Right lobe of liver (tissue), 6 donors: ENCODE measurements around the gene PSMB7. TPM values are rescaled to one million over a fixed set of nuclear protein-coding genes. Genes with fewer than 3 reads are reported as not detected.

Experiments
- ATAC-seq, 4 donors: fragments of 200-7000 bp; cut with Tn5 transposase; one replicate each; pipeline ENCODE4 v1.9.1; 2020; ENCODE audit warnings: mild to moderate bottlenecking in 4 of 4, moderate library complexity in 4 of 4
- DNase-seq, 3 donors: peaks; one replicate each; pipeline ENCODE4 v3.0.0-alpha.2; 2020
- H3K27ac ChIP-seq, 3 donors: fragments of 200-600 bp; one replicate each; pipeline ENCODE4 v1.8.0; 2022
- H3K27me3 ChIP-seq, 2 donors: fragments of 200-600 bp; one replicate each; pipeline ENCODE4 v1.8.0; 2022
- H3K36me3 ChIP-seq, 4 donors: fragments of 200-600 bp; sonication (generic) in 1 of 4; one replicate each; pipeline versions ENCODE4 v1.5.1 to v1.8.0; 2017 to 2022; ENCODE audit warnings: control low read depth in 1 of 4
- H3K4me1 ChIP-seq, 4 donors: fragments of 200-600 bp; sonication (generic) in 1 of 4; one replicate each; pipeline versions ENCODE4 v1.5.1 to v1.8.0; 2017 to 2022; ENCODE audit warnings: control low read depth in 1 of 4
- H3K4me3 ChIP-seq, 3 donors: fragments of 200-600 bp; one replicate each; pipeline ENCODE4 v1.8.0; 2022
- H3K9me3 ChIP-seq, 4 donors: fragments of 200-600 bp; sonication (generic) in 1 of 4; one replicate each; pipeline versions ENCODE4 v1.5.1 to v1.8.0; 2017 to 2022; ENCODE audit warnings: control low read depth in 1 of 4
- CTCF ChIP-seq, 4 donors: fragments of 200-600 bp in 3 of 4; fragments of 450-650 bp in 1 of 4; IDR thresholded peaks; one replicate each; pipeline versions ENCODE4 v1.5.1 to v1.8.0; 2016 to 2022; ENCODE audit warnings: antibody characterized with exemption in 4 of 4, mild to moderate bottlenecking in 2 of 4
- POLR2A ChIP-seq: fragments of 450-650 bp; IDR thresholded peaks from one replicate; pipeline ENCODE4 v1.6.1; 2017; ENCODE audit warnings: antibody characterized with exemption, mild to moderate bottlenecking
- WGBS: methylation state at CpG from one replicate; pipeline ENCODE4 v1.1.6; 2018; ENCODE audit warnings: low coverage, low lambda C conversion rate; ENCODE audit not compliant: insufficient coverage; ENCODE audit errors: missing lambda C conversion rate; 5-methylcytosine and 5-hydroxymethylcytosine counted together
- intact Hi-C, 2 donors: fragments of 100-400 bp; cut with DNase I; formaldehyde crosslinking; loops; one replicate each; pipeline versions ENCODE4 v1.11.2 to v1.14.1; 2022
- total RNA-seq, 6 experiments: library from RNA; depleted of rRNA in 2 of 6; stranded (reverse); fragments of >200 nt in 2 of 6; fragmentation: NEBNext Ultra II Directional in 3 of 6; extraction: Animal tissue kit (Norgen Biotek cat#: 25700) in 3 of 6; gene quantifications; one replicate each; pipeline versions ENCODE4 v1.1.0 to v1.2.4, GENCODE V29; 2016 to 2023
- donor health status: DM: no; HTN: yes; CAD: no.
- donor health status: DM: no; HTN: no; CAD: no.
- donor health status: DM: no; HTN: no; CAD: no.
- donor health status: DM: no; HTN: yes; CAD: no.
- donor health status: DM: no; HTN: yes; CAD: no.

The PSMB7 gene
- total RNA-seq, 6 experiments from 2014 or later = 76.4 to 196 (median 96.8) TPM

- H3K4me3 ChIP-seq = no peak overlapping the region
- H3K4me1 ChIP-seq = no peaks in the 10 kb centered on the region
- peak in 1 of 3 donors; percentile 34 for DNase-seq
- intact Hi-C loops = no loop called here
- H3K27me3 ChIP-seq = no peaks in the 10 kb centered on the region
- H3K27ac ChIP-seq = no peak overlapping the region
- no peaks in the 10 kb centered on the region for H3K36me3 ChIP-seq
- no peak for TF ChIP-seq CTCF (IDR thresholded peaks at IDR 0.05)
- no peak for TF ChIP-seq POLR2A
- H3K9me3 ChIP-seq = no peaks in the 10 kb centered on the region
- WGBS = no CpG with 5 or more reads among the region's 3 CpGs
- no peak for ATAC-seq
Measured at GRCh38 chr9:124437086-124437485, 21.8 kb upstream of the PSMB7 start.

DNA sequence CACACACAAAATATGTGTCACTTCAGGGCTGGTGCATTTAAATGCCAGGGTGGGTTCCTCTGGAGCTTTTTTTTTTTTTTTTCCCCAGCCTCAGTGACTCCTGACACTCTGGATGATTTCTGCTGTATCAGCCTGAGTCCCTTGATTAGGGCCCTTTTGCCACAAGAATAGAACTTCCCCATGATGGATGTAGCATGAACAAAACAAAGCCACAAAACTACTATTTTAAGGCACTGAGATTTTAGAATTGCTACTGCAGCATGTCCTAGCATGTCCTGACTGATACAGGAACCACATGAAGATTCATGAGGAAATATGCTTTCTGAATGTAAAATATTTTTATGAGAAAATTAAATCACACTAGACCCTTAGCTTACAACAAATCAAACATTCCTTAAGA lies 21.1 kb upstream of the PSMB7 start:
- intact Hi-C loops = no loop called here
- Histone ChIP-seq H3K27ac (no peak overlapping the region), H3K4me1 (no peaks in the 10 kb centered on the region), H3K36me3 (no peaks in the 10 kb centered on the region), H3K9me3 (no peaks in the 10 kb centered on the region), H3K27me3 (no peaks in the 10 kb centered on the region), H3K4me3 (no peak overlapping the region)
- ATAC-seq (no peak), DNase-seq (no peak)
- TF ChIP-seq POLR2A (no peak), CTCF (IDR thresholded peaks at IDR 0.05) (no peak)

DNA sequence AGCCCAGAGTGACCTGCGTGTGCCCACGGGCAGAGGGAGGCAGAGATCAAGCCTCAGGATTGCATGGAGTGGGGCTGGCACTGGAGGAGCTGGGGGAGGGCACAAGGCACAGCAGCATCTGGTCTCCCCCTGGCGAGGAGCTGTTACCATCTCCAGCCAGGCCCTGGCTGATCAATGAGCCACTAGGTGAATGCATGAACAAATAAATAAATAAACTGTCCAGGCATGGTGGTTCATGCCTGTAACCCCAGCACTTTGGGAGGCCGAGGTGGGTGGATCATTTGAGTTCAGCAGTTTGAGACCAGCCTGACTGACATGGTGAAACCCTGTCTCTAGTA lies 14.3 kb upstream of the PSMB7 start:
- H3K4me1 ChIP-seq = no peaks in the 10 kb centered on the region
- no peak for DNase-seq
- TF ChIP-seq CTCF (IDR thresholded peaks at IDR 0.05) (no peak), POLR2A (no peak)
- 88% methylated on average over 1 of the region's 4 CpGs for WGBS
- no peak overlapping the region for H3K27ac ChIP-seq
- ATAC-seq = no peak
- no peaks in the 10 kb centered on the region for H3K36me3 ChIP-seq
- no peaks in the 10 kb centered on the region for H3K27me3 ChIP-seq
- no peaks in the 10 kb centered on the region for H3K9me3 ChIP-seq
- no peak overlapping the region for H3K4me3 ChIP-seq
- intact Hi-C loops = no loop called here

DNA sequence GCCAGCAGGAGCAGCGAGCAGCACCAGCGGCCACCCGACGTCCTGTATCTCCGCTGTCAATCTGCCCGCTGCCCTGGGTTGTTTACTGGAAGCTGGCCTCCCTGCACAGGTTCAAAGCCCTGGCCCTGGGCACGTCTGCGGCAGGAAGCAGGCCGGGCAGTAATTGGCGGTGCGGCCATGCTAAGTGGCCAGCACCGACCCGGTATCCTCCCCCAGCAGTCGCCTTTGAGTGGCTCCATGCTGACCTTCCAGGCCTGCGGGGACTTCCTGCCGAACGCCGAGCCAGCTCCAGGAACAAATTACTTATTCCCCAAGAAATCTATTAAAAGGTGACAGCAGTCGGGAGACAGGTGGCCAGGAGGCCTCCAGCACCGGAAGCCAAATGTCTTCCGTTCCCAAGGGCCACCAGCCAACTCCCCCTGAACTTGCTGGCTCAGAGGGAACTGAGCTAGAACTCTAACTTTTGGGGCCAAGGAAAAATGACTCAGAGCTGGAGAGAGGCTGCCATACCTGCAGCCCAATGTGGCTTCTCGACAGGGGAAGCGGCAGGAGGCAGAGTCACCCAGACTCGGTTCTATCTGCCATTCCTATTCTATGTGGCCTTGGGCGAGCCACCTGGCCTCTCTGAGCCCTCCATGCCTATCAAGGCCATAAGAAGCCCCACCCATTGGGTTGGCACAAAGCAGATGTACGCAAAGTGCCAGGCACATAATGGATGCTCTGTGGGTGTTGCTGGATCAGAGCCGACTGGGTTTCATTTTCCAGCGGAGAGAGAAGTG lies 13.7 kb upstream of the PSMB7 start:
- Histone ChIP-seq H3K9me3 (no peaks in the 10 kb centered on the region), H3K4me3 (no peak overlapping the region), H3K27ac (no peak overlapping the region), H3K4me1 (no peaks in the 10 kb centered on the region), H3K36me3 (no peaks in the 10 kb centered on the region), H3K27me3 (no peaks in the 10 kb centered on the region)
- DNase-seq = no peak
- WGBS = 81% methylated on average over 18 of the region's 28 CpGs
- TF ChIP-seq CTCF (IDR thresholded peaks at IDR 0.05) (no peak), POLR2A (no peak)
- peak in 3 of 4 donors; percentile 17 to 44 (median 19) for ATAC-seq
- intact Hi-C loops = no loop called here

DNA sequence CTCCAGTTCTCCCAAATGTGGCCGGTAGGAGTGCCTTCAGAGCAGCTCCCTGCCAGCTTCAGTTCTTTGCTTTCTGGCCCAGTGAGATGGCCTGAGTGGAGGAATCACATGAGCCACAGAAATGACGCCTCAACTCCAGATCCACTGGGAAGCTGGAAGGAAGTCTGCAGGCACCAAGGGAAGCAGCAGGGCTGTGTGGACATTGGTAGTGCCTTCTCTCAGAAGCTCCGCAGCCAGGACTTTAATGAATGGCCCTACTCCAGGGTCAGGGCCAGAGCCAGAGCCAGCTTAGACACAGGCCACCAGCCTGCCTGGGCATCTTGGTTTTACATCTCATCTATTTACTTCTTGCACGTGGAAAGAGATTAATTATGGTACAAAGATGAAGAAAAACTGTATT lies 12.0 kb upstream of the PSMB7 start:
- H3K27me3 ChIP-seq = no peaks in the 10 kb centered on the region
- intact Hi-C loops = no loop called here
- ATAC-seq (no peak), DNase-seq (no peak)
- H3K4me1 ChIP-seq = no peaks in the 10 kb centered on the region
- H3K9me3 ChIP-seq = no peaks in the 10 kb centered on the region
- 68% methylated on average over 4 of the region's 4 CpGs for WGBS
- no peaks in the 10 kb centered on the region for H3K36me3 ChIP-seq
- TF ChIP-seq POLR2A (no peak), CTCF (IDR thresholded peaks at IDR 0.05) (no peak)
- H3K4me3 ChIP-seq = no peak overlapping the region
- H3K27ac ChIP-seq = no peak overlapping the region
